Superior temporal gyrus (tissue), 1 donor: Measurements from ENCODE around the gene ZNF423.
A peak's percentile ranks its signal among the peaks of the same experiment; 100 is the strongest.

Experiments used
- DNase-seq: peaks from one replicate; pipeline ENCODE4 v3.0.0-alpha.2; 2016; ENCODE audit errors: extremely low spot score

ZNF423 gene

DNA sequence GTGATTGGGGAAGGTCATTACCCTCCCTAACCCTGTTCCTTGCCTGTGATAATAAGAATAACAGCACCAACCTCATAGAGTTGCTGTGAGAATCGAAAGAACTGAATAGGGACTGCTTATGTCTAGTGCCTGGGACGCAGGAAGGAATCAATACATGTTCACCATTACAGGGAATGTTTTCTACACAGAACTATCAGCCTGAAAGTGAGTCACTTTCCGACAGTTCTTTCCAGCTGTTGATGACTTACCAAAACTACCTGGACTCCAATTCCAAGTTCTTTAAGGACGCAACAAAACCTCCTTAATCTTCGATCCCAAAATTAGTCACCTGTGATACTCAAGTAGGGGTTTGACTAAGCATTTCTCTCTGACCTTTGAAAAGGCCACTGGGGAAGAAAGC lies 29.4 kb downstream of the ZNF423 start:
- DNase-seq: no peak

GRCh38 chr16:49825041-49825440 lies 30.9 kb downstream of the ZNF423 start:
- no peak for DNase-seq

DNA sequence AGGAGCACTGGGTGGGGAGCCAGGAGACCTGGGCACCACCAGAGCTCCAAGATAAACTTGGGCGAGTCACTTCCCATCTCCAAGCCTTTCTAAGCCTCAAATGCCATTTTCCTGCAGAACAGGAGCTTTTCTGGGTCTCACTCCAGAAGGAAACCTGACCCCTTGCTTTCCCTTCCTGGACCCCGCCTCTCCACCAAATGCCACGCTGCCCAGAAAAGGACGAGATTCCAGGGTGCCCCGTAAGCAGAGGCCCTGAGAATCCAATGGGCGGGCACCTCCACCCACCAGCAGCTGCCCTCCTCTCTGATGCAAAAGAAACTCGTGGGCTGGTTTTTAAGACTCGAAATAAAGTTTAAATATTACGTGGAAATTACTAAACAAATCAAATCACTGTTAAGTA lies 31.3 kb downstream of the ZNF423 start:
- no peak for DNase-seq

DNA sequence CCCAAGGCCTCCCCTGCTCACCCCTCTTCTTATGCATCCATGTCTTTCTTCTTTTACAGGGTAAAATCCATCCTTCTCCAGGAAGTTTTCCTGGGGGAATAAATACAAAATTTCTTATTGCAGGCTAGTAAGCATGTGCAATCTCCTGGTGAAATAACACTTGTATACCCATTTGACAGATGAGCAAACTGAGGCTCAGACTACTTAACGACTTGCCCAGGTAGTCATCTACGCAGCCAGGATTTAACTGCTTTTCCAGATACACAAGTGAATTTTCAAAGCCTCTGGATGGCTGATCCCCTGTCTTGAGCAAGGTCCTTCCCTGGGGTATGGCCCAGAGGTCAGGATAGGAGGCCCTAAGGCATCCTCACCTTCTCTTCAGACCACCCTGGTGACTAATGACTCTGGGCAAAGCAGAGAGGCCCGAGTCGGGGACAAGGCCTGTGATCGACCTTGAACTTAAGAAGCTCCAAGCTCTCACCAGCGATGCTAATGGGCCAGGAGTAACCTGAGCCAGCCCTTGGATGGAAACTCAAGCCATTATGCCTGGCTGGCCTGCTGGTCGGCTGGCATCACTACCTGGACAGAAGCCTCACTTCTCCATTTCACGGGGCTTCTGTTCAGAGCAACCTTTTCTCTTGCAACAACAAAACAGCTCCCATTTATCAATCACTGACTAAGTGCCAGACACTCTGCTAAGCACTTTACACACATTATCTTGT lies 33.1 kb downstream of the ZNF423 start:
- DNase-seq: no peak

DNA sequence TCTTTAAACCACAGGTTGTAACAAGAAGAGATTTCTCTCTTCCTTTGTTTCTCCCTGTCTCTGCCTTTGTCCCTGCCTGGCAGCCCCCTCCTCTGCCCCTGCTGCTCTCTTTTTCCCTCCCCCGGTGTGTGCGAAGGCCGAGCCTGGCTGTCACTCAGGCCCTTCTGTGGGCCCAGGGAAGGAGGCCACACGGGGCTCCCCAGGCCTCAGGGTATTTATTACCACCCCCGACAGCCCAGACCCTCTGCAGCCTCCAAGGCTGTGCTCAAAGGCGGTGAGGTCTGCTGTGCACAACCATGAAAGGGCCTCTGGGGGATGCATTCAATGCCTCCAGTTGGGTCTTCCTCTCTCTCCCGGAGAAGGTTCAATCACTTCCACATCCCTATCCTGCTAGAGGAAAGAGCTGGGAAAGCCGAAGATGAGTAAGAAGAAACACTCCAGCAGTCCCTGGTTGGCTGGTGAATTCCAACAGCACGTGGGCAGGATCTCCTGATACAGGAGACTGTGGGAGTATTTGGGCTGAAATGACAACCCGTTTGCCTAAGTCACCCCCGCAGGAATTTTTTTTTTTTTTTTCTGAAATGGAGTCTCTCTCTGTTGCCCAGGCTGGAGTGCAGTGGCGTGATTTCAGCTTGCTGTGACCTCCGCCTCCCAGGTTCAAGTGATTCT lies 34.2 kb downstream of the ZNF423 start:
- DNase-seq: peak; percentile 30

GRCh38 chr16:49821156-49821555 lies 34.8 kb downstream of the ZNF423 start:
- DNase-seq: no peak

DNA sequence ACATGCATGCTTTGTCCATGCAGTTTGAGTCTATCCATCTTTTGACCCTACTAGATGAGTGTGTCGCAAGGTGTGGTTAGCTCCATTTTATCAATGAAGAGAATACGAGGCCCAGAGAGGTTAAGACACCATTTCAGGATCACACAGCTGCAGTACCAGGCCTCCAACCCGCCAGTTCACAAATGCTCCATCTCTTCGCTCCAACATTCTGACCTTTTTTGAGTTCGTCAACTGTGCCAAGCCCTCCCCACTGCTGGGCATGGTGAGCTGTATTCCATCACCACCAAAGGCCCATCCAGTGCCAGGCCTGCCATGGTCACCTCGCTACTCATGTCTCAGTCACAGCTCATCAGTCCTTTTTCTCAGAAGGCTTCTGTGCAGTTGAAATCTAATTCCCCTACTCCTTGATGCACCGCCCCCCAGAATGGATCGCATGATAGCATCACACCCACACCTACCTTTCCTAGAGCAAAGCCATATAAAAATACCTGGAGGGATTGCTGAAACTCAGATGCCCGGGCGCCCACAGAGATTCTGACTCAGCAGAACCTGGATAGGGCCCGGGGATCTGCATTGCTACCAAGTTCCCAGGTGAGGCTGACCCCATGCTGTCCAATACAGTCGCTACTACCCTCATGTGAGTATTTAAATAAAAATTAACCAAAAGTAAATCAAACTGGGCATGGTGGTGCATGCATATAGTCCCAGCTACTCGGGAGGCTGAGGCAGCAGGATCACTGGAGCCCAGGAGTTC lies 38.0 kb downstream of the ZNF423 start:
- no peak for DNase-seq

DNA sequence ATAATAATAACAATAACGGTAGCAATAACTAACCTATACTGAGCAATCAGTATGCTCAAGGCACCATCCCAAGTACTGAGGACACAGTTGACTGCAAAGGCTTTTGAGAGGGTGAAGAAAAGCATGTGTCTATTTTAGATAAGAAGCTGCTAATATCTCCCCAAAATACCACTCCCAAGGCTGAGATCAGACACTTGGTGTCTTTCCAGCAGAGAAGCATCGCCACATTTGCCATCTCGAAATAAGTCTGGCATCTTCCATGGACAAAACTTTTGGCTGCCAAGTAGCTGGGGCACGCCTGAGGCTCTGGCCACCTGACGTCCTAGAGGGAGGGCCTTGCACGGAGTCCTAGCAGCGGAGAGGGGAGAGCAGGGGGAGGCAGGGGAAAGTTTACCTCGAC lies 39.0 kb downstream of the ZNF423 start:
- DNase-seq: no peak

DNA sequence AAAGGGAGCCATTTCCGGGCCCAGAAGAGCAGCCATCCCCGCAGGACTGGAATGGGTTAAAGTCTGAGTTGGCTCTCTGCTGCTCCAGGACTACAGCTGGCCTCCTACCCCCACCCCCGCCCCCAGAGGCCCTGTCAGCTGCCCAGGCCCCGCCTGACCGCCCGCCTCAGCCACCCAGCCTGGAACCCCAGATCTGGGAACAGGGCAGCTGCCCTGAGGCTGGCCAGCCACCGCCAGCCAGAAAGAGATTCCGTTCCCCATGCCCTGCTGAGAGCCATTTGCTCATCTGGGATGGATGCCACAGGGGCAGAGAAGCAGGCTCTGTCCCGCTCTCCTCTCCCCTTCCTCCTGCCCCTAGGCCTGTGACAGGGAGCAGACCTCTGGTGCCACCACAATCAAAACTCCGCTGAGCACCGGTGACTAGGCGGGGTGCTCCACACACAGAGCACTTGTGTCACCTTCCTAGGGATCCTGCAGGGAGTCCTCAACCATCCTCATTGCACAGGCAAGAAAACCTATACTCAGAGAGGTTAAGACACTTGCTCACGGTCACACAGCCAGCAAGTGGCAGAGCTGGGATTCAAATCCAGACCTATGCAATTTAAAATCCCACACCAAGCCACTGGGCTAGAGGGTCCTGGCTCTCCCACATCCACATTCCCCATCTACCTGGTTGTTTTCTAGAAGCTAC lies 44.1 kb downstream of the ZNF423 start:
- DNase-seq: no peak

DNA sequence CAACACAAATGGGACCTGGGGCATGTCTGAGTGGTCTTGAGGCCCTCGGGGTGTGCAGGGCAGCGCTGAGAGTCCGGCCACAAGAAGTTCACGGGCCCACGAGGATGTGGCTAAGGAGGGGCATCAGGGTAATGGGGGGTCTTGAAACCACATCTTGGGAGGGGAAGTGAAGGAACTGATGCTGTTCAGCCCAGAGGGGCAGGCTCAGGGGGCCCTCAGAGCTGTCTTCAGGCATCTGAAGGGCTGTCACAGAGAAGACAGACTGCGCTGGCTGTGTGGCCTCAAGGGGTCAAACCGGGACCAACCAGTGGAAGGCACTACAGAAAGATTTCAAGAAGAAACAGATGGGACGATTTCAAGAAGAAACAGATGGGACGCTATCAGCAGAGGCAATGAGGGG lies 45.1 kb downstream of the ZNF423 start:
- no peak for DNase-seq

GRCh38 chr16:49809561-49809960 lies 46.4 kb downstream of the ZNF423 start:
- no peak for DNase-seq

DNA sequence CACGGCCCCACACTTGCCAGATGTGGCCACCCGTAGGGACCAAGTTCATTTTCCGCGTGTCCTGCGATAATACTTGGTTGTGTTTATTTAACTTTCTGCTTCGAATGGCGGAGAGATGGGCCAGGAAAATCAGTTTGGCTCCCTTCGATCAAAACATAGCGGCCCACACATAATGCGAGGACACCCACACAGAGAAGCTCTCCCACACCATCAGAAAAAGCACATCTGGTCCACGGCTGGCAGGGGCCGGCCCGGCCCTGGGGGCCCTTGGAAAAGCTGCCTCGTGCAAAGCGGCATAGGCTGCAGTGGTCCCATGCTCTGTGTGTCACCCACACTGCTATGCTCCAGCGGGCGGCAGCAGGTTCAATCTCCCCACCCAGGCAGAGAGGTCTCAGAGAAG lies 46.9 kb downstream of the ZNF423 start:
- DNase-seq: no peak

DNA sequence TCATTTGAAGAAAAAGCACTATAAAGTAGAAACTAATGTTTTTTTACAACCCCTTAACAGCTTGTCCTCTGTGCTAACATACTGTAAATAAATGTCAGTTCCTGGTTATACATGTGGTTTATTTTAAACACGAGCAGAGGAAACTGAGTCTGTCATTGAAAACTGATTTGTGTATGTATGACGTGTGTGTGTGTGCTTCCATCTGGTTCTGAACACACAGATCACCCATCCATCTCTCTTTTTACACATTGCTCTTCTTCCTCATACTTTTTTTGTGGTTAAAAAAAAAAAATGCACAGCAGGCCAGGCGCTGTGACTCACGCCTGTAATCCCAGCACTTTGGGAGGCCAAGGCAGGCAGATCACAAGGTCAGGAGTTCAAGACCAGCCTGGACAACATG lies 49.5 kb downstream of the ZNF423 start:
- DNase-seq: no peak

- DNase-seq: no peak
Measured at GRCh38 chr16:49801290-49801689, 54.6 kb downstream of the ZNF423 start.

- no peak for DNase-seq
Measured at GRCh38 chr16:49800876-49801275, 55.0 kb downstream of the ZNF423 start.

DNA sequence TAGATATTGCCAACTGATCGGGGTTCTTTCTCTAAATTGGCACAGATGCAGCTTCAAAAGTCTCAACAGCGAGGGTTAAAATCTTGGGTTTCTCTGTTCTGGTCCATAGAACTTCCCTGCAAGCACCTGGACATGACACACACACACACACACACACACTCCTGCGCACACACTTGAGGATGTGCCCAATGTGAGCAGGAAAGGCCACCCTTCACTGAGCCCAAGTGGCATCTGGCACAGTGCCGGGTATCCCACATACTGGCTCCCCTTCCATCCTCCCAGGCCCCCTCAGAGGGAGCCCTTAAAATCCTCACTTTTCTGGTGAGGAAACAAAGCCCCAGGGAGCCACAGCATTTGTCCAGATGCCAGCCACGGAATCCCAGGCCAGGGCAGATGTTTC lies 55.5 kb downstream of the ZNF423 start:
- no peak for DNase-seq

GRCh38 chr16:49799172-49799571 lies 56.7 kb downstream of the ZNF423 start:
- no peak for DNase-seq

- no peak for DNase-seq
Measured at GRCh38 chr16:49795513-49795912, 60.4 kb downstream of the ZNF423 start.

DNA sequence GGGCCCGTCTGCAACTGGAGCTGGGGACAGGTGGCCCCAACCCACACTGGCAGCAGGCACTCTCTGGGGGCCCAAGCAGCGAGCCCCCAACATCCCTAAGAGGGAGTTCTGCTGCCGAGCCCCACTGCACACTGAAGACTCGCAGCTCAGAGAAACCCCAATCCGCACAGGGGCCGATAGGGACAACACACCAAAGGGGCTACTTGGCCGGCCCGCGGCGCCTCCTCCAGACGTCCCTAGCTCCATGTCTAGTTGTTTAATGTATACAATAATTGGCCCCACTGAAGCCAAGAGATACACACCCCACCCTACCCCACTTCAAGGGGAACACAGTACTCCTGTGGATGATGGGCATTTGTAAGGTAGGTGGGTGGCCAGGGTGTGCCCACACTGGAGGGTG lies 62.7 kb downstream of the ZNF423 start:
- DNase-seq: no peak

- DNase-seq: no peak
Measured at GRCh38 chr16:49789616-49790015, 66.3 kb downstream of the ZNF423 start.

GRCh38 chr16:49788986-49789385 lies 66.9 kb downstream of the ZNF423 start:
- no peak for DNase-seq

DNA sequence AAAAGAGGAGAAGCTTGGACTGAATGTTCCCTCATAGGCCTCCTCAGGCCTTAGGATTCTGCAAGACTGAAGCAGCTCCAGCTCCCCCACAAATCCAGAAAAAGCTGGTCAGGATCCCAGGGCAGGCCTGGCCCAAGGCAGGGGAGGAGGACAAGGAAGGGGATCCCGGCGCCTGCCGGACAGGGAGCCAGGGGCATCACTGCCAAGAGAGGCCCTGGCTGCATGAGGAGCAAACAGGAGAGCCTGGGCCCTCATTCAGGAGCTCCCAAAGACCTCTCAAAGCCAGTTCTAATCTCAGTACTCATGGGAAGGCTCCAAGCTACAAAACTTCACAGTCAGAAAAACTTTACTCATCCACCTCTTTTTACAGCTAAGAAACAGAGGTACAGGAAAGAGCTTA lies 67.3 kb downstream of the ZNF423 start:
- no peak for DNase-seq
